Measurements from ENCODE around the gene ASB3. TPM values are rescaled to one million over a fixed set of nuclear protein-coding genes. Genes with fewer than 3 reads are reported as not detected.

Gene ASB3
- total and polyA plus RNA-seq, 12 donors, result 10.1 to 51.3 (median 21.4) TPM

GRCh38 chr2:53646788-53647187 lies 140.0 kb downstream of the ASB3 start:
- H3K27ac ChIP-seq, result no peak overlapping the region
- no peaks in the 10 kb centered on the region for H3K36me3 ChIP-seq (replicated peaks in 1 of 2)
- intact Hi-C loops (cut with DNase I), result no loop called here
- no peak for DNase-seq
- no peaks in the 10 kb centered on the region for H3K27me3 ChIP-seq
- TF ChIP-seq CTCF (IDR thresholded peaks at IDR 0.05) (no peak), POLR2A (IDR thresholded peaks at IDR 0.05) (no peak)
- no peaks in the 10 kb centered on the region for H3K9me3 ChIP-seq (replicated peaks in 1 of 3)
- H3K4me3 ChIP-seq, result no peak overlapping the region
- 83 to 100% (median 94%) methylated on average over 2 of the region's 2 CpGs for WGBS, 4 donors
- H3K4me1 ChIP-seq (replicated peaks in 1 of 2), result no peaks in the 10 kb centered on the region

- no peak for DNase-seq
- Histone ChIP-seq H3K9me3 (replicated peaks in 1 of 3) (no peaks in the 10 kb centered on the region), H3K27ac (no peak overlapping the region), H3K4me1 (replicated peaks in 1 of 2) (no peaks in the 10 kb centered on the region), H3K4me3 (no peak overlapping the region), H3K36me3 (replicated peaks in 1 of 2) (no peaks in the 10 kb centered on the region), H3K27me3 (no peaks in the 10 kb centered on the region)
- TF ChIP-seq CTCF (IDR thresholded peaks at IDR 0.05) (no peak), POLR2A (IDR thresholded peaks at IDR 0.05) (no peak)
- WGBS, 4 donors, result 76 to 80% (median 78%) methylated on average over 7 of the region's 7 CpGs
- intact Hi-C loops (cut with DNase I), result no loop called here
These were observed 145.5 kb downstream of the ASB3 start for GRCh38 chr2:53641290-53641689.

GRCh38 chr2:53640466-53640865 lies 146.3 kb downstream of the ASB3 start:
- H3K27me3 ChIP-seq, result no peaks in the 10 kb centered on the region
- intact Hi-C loops (cut with DNase I), result no loop called here
- no peaks in the 10 kb centered on the region for H3K4me1 ChIP-seq (replicated peaks in 1 of 2)
- H3K27ac ChIP-seq, result no peak overlapping the region
- TF ChIP-seq CTCF (IDR thresholded peaks at IDR 0.05) (no peak), POLR2A (IDR thresholded peaks at IDR 0.05) (no peak)
- no peak for DNase-seq
- H3K9me3 ChIP-seq (replicated peaks in 1 of 3), result no peaks in the 10 kb centered on the region
- 85 to 92% (median 88%) methylated on average over 3 of the region's 3 CpGs for WGBS, 4 donors
- no peaks in the 10 kb centered on the region for H3K36me3 ChIP-seq (replicated peaks in 1 of 2)
- H3K4me3 ChIP-seq, result no peak overlapping the region

- H3K27me3 ChIP-seq, result no peaks in the 10 kb centered on the region
- no peak overlapping the region for H3K27ac ChIP-seq
- no peaks in the 10 kb centered on the region for H3K9me3 ChIP-seq (replicated peaks in 1 of 3)
- no peaks in the 10 kb centered on the region for H3K4me1 ChIP-seq (replicated peaks in 1 of 2)
- no peak for DNase-seq
- no peak overlapping the region for H3K4me3 ChIP-seq
- WGBS, 4 donors, result 72 to 87% (median 83%) methylated on average over 6 of the region's 6 CpGs
- no peaks in the 10 kb centered on the region for H3K36me3 ChIP-seq (replicated peaks in 1 of 2)
- intact Hi-C loops (cut with DNase I), result no loop called here
- TF ChIP-seq CTCF (IDR thresholded peaks at IDR 0.05) (no peak), POLR2A (IDR thresholded peaks at IDR 0.05) (no peak)
These were observed 150.2 kb downstream of the ASB3 start for GRCh38 chr2:53636596-53636995.

All from adrenal gland (tissue), 12 donors.